GM18909 (cell line): ENCODE data around the gene BLM.
"Not testable (repeated sequence)": the region's sequence is repeated elsewhere in the genome, so short reads cannot be mapped to it uniquely, and the experiment has no call there.

Source experiments
- ATAC-seq: cut with Tn5 transposase; IDR thresholded peaks from one replicate; pipeline ENCODE4 v1.9.1; 2021; ENCODE audit warnings: mild to moderate bottlenecking; ENCODE audit not compliant: unreplicated experiment, poor library complexity

BLM gene

DNA sequence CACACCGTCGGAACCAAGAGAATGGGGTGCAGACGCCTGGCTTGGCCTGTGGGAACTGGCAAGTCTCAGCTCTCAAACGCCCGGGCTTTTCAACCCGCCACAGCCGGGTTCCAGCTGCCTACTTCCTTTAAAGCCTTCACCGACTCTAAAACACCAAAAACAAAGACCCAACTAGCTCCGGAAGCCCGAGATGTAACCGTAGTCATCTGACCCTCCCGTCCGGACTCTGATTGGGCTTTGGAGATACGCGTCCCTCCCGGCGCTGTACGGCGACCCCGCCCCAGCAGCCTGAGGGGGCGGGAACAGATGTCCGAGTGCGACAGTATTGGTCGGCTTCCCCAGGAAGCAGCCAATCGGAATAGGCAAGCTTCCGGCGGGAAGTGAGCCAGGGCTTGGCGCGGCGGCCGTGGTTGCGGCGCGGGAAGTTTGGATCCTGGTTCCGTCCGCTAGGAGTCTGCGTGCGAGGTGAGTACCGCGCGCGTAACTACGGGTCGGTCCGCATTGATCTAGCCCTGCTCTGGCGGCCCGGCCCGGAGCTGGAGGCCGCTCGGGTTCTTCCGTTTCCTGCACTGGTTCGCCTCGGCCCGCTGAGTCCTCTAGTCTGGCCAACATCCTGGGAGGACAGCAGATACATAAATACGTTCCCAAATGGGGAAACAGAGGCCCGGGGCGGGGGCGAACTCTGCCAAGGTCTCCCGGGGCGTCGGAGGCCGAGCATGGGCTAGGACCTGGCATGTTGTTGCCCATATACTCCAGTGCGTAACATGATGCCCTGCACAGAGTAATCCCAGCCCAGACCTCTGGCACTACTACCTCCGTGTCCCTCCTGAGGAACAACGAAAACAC is at the start of gene BLM:
Gene BLM, plus strand, starts transcription at position 371 of the 846 bp plus-strand sequence. CDS start 30,047 bp downstream, outside the sequence.
- ATAC-seq = peak; percentile 98

DNA sequence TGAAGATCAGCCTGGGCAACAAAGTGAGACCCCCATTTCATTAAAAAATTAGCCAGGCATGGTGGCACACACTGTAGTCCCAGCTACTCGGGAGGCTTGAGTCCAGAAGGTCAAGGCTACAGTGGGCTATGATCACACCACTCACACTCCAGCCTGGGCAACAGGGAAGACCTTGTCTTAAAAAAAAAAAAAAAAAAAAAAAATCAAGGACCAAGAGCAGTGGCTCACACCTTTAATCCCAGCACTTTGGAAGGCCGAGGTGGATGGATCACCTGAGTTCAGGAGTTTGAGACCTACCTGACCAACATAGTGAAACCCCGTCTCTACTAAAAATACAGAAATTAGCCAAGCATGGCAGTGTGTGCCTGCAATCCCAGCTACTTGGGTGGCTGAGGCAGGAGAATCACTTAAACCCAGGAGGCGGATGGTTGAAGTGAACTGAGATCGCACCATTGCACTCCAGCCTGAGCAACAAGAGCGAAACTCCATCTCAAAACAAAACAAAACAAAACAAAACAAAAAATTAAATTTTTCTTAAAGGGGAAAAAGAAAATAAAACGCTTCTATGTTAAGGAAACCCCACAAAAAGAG is 49.3 kb upstream of the BLM start:
- ATAC-seq = not testable (repeated sequence)

DNA sequence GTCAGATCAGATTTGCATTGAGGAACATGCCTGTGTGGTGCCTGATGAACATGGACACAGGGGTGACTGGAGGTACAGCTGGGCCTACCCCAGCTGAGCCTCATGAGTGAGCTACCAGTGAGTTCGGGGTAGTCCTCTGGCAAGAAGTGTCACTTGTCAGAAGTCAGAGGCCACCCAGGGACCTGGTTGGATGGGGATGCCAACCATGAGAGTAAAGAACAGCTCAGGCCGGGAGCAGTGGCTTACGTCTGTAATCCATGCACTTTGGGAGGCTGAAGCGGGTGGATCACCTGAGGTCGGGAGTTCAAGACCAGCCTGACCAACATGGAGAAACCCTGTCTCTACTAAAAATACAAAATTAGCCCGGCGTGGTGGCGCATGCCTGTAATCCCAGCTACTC is 46.5 kb upstream of the BLM start:
- not testable (repeated sequence) for ATAC-seq

DNA sequence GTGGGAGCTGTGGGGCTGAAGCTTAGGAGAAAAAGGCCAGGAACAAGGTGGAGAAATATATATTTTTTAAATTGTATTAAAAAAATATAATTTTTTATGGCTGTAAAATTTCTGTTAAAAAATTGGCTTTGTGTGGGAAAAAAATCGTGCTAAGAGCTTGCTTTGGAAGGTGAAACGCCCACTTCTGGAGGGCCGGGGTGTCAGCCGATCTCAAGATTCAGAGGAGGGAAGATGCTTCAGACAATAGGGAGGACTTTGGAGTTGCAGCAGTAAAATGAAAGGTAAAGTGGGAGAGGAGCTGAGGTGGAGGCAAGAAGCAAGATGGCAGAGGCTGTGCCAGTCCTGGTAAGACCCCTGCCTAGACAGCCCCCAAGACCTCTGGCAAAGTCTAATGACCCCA is 45.9 kb upstream of the BLM start:
- ATAC-seq = no peak

DNA sequence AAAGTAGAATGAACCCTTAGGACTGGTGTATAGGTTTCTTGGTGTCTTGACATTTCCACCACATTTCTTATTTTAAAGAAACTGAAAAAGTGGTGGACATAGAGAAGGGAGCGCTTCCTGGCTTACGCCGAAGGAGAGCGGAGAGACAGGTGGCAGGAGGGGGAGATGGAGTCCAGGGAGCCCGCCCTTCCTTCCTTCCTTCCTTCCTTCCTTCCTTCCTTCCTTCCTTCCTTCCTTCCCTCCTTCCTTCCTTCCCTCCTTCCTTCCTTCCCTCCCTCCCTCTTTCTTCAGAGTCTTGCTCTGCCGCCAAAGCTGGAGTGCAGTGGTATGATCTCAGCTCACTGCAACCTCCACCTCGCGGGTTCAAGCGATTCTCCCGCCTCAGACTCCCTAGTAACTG is 43.8 kb upstream of the BLM start:
- not testable (repeated sequence) for ATAC-seq

DNA sequence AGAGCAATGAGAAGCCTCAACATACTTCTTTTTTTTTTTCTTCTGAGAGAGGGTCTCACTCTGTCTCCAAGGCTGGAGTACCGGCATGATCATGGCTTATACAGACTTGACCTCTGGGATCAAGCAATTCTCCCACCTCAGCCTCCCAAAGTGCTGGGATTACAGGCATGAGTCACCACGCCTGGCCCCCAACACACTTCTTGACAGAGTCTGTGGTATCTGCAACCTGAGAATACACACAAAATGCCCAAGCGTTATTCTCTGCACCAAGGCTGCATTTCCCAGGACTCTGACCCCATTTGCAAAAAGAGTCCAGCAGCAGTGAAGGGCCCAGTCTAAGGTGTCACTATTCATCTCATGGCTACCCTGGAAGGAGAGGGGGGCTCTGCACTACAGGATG is 42.7 kb upstream of the BLM start:
- ATAC-seq = no peak

DNA sequence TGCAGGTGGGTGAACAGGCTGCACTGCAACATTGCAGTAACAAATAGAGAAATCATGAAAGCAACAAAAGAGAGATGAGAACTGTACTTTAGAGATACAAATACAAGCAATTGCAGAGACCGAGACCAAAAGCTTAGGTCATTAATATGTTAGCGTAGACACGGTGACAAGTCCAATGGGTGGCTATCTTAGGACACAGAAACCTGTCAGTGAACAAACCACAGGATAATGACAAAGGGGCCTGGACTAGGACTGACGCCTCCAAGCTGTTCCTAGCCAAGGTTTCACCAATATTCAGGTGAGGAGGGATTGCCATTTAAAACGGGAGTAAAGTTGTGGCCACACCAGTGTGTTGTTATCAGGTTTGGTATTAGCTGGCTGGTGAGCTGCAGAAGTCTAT is 41.7 kb upstream of the BLM start:
- ATAC-seq = no peak

DNA sequence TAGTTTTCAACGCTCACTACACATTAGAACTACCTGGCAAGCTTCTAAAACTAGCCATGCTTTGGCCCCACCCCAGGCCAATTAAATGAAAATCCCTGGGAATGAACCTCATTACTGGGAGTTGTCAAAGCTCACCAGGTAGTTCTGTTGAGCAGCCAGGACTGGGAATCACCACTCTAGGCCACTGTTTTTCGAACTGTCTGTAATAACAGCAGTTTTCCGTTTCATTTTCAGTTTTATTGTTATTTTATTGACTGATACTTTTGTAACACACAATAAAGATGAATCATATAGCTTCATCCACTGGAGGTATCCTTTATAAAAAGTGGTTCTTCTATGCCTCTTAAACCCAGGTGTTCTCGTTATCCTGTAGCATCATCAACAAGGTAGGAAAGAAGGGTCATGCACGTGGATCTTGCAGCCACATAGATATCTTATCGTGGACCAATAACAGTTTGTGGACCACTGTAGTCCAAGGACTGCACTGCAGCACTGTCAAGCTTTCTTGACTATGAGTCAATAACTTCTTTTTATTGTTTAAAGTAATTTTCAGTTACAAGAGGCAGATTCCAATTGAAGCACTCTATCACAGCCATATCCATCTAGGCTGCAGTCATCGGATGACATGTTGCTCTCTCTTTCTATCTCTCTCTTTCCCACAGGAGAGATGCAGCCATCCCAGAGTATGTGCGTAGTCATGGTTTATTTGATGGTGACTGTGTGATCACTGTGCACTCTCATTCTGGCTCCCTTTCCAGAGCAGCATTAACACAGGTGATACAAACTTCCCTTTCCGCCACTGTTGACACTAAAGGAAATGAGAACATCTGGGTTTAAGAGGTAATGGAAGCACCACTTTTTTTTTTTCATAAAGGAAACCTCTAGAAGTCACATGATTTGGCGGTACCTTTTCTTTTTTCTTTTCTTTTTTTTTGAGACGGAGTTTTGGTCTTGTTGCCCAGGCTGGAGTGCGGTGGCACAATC is 39.0 kb upstream of the BLM start:
- no peak for ATAC-seq

DNA sequence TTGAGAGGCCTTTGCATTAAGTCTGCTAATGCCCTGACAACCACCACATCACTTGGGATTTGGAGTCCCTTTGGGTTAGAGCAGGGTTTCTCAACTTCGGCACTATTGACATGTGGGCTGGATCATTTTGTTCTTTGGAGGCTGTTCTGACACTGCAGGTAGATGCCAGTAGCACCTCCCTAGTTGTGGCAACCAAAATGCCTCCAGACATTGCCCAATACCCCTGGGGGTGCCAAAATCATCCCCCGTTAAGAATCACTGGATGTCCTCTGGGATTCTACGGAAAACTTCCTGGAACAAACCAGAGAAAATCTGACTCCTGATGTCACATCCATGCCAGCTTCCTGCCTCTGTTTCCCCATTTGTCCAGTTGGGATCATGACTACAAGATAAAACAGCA is 37.2 kb upstream of the BLM start:
- no peak for ATAC-seq

DNA sequence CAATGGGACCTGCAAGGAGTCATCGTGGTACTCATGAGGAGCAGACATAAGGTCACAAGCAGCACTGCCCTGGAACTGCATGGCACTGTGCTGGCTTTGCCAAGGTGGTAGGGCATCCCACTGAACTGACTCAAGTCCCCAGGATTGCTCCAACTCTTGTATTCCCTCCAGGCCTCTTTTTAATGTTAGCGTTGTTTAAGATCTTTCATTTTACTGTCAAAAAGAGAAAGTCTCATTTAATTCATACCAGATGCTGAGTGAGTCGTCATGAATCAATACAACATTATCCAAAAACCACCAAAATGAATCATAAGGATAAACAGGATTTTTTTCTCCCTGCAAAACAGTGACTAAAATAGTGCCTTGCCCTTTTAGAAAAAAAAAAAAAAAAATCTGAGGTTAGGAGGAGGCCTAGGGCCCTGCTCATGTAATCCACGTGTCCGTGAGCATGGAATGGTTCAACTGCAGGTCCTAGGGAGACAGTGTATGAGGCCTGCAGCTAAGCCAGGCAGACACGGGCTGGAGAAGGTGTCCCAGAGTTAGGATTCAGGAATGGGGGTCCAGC is 36.7 kb upstream of the BLM start:
- ATAC-seq = no peak

DNA sequence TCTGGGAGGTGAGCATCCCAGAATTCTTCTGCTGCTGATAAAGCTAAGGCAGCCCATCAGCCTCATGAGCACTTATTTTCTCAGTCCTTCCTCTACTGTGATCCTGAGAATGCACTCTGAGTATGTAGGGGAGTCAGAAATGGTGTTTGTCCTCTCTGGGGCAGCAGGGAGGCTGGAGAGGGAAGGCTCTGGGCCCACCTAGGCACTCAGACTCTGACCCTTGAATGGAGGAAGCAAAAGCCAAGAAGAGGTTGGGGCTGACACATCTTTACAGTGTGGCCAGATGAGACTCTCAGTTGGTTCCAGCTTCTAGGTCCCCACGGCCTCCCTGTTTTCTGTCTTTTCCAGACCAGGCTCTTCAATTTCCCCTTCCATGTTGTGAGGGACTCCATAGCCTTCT is 36.1 kb upstream of the BLM start:
- ATAC-seq = no peak

DNA sequence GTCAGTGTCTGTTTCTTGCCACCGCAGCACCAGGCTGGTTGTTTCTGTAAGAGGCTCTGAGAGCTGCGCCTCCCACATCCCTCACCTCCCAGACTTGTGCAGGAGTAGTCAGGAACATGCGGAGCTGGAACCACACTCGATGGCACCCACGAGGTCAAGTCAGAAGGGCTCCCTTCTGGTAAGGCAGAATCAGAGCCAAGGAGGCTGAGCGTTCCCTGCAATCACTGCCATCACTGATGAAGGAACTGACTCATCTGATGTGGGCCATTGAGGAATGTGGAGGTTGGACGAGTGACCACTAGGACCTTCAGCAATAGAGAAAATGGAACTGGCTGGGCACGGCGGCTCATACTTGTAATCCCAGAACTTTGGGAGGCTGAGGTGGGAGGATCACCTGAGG is 35.7 kb upstream of the BLM start:
- no peak for ATAC-seq

DNA sequence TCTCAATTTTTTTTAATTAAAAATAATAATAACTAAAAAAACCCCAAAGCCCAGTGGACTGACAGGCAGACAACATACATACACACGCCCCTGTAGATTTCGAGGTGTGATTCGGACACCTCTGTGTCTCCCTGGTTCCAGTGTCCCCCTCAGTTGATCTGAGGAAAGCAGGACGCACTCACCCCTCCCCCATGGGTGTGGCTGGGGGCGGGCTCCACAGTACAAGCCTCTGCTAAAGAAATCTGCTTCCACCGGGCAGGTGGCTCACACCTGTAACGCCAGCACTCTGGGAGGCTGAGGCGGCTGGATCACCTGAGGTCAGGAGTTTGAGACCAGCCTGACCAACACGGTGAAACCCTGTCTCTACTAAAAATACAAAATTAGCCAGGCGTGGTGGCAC is 33.8 kb upstream of the BLM start:
- no peak for ATAC-seq

DNA sequence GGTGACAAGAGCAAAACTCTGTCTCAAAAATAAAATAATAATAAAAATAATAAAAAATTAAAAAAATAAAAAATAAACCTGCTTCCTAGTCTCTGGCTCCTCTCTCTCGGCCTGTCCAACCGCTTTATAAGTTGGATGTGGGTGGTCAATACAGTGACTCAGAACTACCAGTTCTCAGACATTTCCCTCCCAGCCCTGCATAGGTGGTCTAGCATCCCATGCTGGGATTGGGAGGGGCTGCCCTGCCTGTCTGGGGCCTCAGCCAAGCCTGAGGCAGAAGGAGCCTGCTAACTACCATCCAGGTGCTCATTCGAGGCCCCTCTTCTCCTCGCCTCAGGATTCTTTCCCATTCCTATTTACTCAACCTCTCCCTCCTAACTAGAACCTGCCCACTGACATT is 33.3 kb upstream of the BLM start:
- ATAC-seq = no peak

DNA sequence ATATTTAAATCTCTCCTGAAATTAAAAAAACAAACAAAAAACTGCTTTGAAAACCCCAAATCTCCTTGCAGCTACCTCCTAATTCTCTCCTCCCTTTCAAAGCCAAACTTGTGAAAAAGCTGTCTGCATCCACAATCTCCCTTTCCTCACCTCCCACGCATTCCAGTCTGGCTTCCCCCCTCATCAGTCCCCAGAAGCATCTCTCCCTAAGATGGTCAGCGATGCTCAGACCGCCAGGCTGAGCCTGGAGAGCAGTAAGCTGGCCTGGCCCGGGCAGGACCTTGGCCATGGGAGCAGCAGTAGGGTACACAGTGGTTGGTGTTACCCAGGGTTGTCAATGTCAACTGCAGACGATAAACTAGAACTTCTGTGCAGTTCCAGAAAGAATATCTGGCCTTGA is 32.9 kb upstream of the BLM start:
- no peak for ATAC-seq

DNA sequence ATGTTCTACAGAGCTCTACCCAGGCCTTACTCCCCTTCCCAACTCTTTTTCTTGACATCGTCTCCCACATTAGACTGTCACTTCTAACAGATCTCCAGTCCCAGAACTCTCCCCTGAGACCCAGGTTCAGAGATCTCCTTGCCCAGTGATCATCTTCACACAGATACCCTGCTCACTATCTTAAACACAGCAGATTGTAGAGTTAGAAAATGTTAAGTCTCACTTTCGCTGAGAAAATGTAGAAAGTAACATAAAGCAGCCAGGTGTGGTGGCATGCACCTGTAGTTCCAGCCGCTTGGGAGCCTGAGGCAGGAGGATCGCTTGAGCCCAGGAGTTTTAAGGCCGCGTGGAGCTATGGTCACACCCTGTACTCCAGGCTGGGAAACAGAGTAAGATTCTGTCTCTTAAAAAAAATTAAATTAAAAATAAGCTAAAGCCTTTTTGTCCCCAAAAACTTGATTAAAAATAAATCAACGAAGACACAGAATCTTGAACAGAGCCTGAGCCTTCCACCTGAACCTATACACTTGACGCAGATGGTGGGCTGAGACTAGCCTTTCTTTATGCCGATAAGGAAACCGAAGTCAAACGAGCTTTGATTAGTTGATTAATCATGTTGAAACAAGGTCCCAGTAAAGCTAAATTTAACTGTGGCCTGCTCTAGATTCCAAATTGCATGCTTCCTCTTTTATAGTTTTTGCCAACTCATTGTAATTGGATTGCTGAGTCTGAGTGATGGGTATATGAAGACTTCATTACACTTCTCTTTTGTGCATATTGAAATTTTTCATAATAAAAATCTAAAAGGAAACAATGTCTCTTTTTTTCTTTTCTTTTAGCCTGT is 31.3 kb upstream of the BLM start:
- peak; percentile 25 for ATAC-seq

DNA sequence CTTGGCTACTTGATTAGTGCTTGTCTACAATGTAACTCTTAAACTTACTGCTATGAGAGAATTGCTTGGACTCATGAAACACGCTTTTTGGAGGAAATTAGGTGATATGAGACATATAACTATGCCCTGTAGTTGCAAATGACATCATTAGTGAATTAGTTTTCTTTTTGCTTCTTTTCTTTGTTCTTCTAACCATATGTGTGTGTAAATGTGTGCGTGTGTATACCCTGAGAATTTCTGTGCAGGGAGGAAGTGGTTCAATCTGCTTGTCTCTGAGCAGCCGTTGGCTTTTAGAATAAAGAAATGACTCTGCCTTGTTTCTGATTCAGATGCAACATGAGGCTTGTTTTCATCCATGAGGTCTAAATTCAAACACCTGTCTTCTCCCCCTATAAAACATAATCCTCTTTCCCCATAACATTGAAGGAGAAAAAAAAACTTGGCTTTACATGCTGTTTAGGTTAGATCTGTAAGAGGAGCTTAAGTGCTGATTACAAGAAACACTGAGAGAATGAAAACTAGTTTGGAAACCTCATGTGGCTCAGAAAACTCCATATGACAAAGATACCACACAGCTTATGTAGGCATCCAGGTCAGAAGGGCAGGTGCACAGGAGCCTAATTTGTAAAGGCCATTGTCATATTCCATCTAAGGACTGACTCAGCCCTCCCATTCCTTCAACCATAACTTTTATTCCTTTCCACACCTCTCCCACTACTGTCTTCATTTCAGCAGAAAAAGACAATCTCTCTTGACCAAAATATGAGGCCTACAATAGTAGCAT is 30.5 kb upstream of the BLM start:
- ATAC-seq = peak; percentile 91

DNA sequence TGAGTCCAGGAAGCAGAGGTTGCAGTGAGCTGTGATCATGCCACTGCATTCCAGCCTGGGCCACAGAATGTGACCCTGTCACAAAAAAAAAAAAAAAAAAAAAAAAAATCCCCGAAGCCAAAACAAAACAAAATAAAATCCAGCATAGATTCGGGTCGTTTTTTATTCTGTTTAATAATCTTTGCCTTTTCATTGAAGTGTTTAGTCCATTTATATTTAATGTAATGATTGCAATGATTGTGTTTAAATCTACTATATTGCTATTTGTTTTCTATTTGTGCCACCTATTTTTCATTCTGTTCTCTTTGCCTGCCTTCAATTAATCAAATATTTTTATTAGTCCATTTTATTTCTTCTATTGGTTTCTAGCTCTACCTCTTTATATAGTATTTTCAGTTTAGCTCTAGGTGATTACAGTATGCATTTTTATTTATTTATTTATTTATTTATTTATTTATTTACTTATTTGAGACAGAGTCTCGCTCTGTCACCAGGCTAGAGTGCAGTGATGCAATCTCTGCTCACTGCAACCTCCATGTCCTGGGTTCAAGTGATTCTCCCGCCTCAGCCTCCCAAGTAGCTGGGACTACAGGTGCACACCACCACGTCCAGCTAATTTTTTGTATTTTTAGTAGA is 27.7 kb upstream of the BLM start:
- not testable (repeated sequence) for ATAC-seq
